HepG2 (cell line): ENCODE data around the gene HARS2. TPM values are rescaled to one million over a fixed set of nuclear protein-coding genes. Genes with fewer than 3 reads are reported as not detected.
A peak's percentile ranks its signal among the peaks of the same experiment; 100 is the strongest.

Experiments used
- FOSL2 ChIP-seq: sonication (generic); formaldehyde crosslinking; IDR thresholded peaks from 2 replicates; pipeline ENCODE4 v1.4.0; 2020; ENCODE audit warnings: missing genetic modification reagents
- KAT7 ChIP-seq: IDR thresholded peaks from 2 replicates; pipeline ENCODE4 v1.6.1; 2018; ENCODE audit warnings: borderline replicate concordance, missing compliant biosample characterization
- MAFG ChIP-seq: sonication (generic); formaldehyde crosslinking; IDR thresholded peaks from 2 replicates; pipeline ENCODE4 v1.5.1; 2020; ENCODE audit warnings: mild to moderate bottlenecking, missing genetic modification reagents
- NPAS2 ChIP-seq: sonication (generic); formaldehyde crosslinking; IDR thresholded peaks from 2 replicates; pipeline ENCODE4 v1.8.0; 2022; ENCODE audit warnings: mild to moderate bottlenecking, missing genetic modification reagents, borderline replicate concordance
- POGK ChIP-seq: sonication (generic); formaldehyde crosslinking; conservative IDR thresholded peaks from 2 replicates; pipeline ENCODE4 v1.8.0; 2022; ENCODE audit warnings: mild to moderate bottlenecking, moderate library complexity, missing genetic modification reagents
- POLR2A ChIP-seq, 2 experiments: IDR thresholded peaks; 2 replicates each; pipeline ENCODE4 v1.6.1; 2011; ENCODE audit warnings: low read depth in 2 of 2, low read length in 2 of 2, mild to moderate bottlenecking in 1 of 2, moderate library complexity in 1 of 2; ENCODE audit not compliant: insufficient read depth in 1 of 2
- SALL2 ChIP-seq: sonication (generic); formaldehyde crosslinking; IDR thresholded peaks from 2 replicates; pipeline ENCODE4 v1.8.1; 2023; ENCODE audit warnings: mild to moderate bottlenecking, missing genetic modification reagents, inconsistent platforms
- SOX13 ChIP-seq, 3 experiments: fragments of 450-650 bp in 1 of 3; sonication (generic) in 1 of 3; formaldehyde crosslinking in 1 of 3; IDR thresholded peaks in 2 of 3; conservative IDR thresholded peaks in 1 of 3; 2 replicates each; pipeline versions ENCODE4 v1.5.0 to v1.6.1; 2016 to 2020; ENCODE audit warnings: antibody characterized with exemption in 1 of 3, mild to moderate bottlenecking in 1 of 3, missing compliant biosample characterization in 1 of 3, missing genetic modification reagents in 1 of 3, moderate library complexity in 1 of 3
- SP2 ChIP-seq: sonication (generic); formaldehyde crosslinking; IDR thresholded peaks from 2 replicates; pipeline ENCODE4 v1.5.1; 2020; ENCODE audit warnings: mild to moderate bottlenecking, missing genetic modification reagents
- TARDBP ChIP-seq: sonication (generic); formaldehyde crosslinking; IDR thresholded peaks from 2 replicates; pipeline ENCODE4 v1.8.0; 2022; ENCODE audit warnings: mild to moderate bottlenecking, missing genetic modification reagents
- TBX2 ChIP-seq: sonication (generic); formaldehyde crosslinking; IDR thresholded peaks from 2 replicates; pipeline ENCODE4 v1.5.0; 2020; ENCODE audit warnings: missing genetic modification reagents, mild to moderate bottlenecking, borderline replicate concordance
- ZBTB1 ChIP-seq: sonication (generic); formaldehyde crosslinking; IDR thresholded peaks from 2 replicates; pipeline ENCODE4 v1.4.0; 2020; ENCODE audit warnings: missing genetic modification reagents, borderline replicate concordance
- ZNF207 ChIP-seq: fragments of 450-650 bp; IDR thresholded peaks from 2 replicates; pipeline ENCODE4 v1.6.1; 2016; ENCODE audit warnings: antibody characterized with exemption, borderline replicate concordance
- ZNF460 ChIP-seq: sonication (generic); formaldehyde crosslinking; IDR thresholded peaks from 2 replicates; pipeline ENCODE4 v1.5.1; 2020; ENCODE audit warnings: missing genetic modification reagents, mild to moderate bottlenecking, borderline replicate concordance
- ZNF501 ChIP-seq: sonication (generic); formaldehyde crosslinking; IDR thresholded peaks from 2 replicates; pipeline ENCODE4 v1.5.1; 2020; ENCODE audit warnings: mild to moderate bottlenecking, moderate library complexity, missing genetic modification reagents
- ZNF598 ChIP-seq: sonication (generic); formaldehyde crosslinking; IDR thresholded peaks from 2 replicates; pipeline ENCODE4 v1.5.1; 2020; ENCODE audit warnings: mild to moderate bottlenecking, missing genetic modification reagents, borderline replicate concordance
- ZNF605 ChIP-seq: sonication (generic); formaldehyde crosslinking; IDR thresholded peaks from 2 replicates; pipeline ENCODE4 v1.8.0; 2022; ENCODE audit warnings: mild to moderate bottlenecking, missing genetic modification reagents
- ZNF614 ChIP-seq: IDR thresholded peaks from 2 replicates; pipeline ENCODE4 v1.6.1; 2018; ENCODE audit warnings: missing biosample characterization, missing genetic modification reagents, inconsistent platforms, borderline replicate concordance
- ZNF644 ChIP-seq: IDR thresholded peaks from 2 replicates; pipeline ENCODE4 v1.6.1; 2016; ENCODE audit warnings: low read depth
- ZNF652 ChIP-seq: IDR thresholded peaks from 2 replicates; pipeline ENCODE4 v1.6.1; 2016; ENCODE audit warnings: low read depth, borderline replicate concordance
- ZSCAN31 ChIP-seq: sonication (generic); formaldehyde crosslinking; IDR thresholded peaks from 2 replicates; pipeline ENCODE4 v1.5.0; 2020; ENCODE audit warnings: low read depth, mild to moderate bottlenecking, missing genetic modification reagents
- polyA plus RNA-seq, 8 experiments: library from polyadenylated mRNA; depleted of rRNA in 3 of 8; stranded (reverse) in 7 of 8; unstranded in 1 of 8; fragments of >200 nt; fragmentation: Illumina TruSeq in 4 of 8; extraction: Trizol in 4 of 8; gene quantifications; 2 replicates each; pipeline versions ENCODE4 v1.2.1 to v1.2.3, GENCODE V29; 2011 to 2016; ENCODE audit warnings: low read depth in 4 of 8, missing spikeins in 1 of 8, mixed read lengths in 1 of 8; ENCODE audit not compliant: insufficient read depth in 1 of 8
- total RNA-seq, 5 experiments: library from RNA; depleted of rRNA; stranded (reverse); fragments of >200 nt; fragmentation: Illumina TruSeq; extraction: Trizol; gene quantifications; 2 replicates each; pipeline ENCODE4 v1.2.3, GENCODE V29; 2016; ENCODE audit warnings: low read depth in 1 of 5

The HARS2 gene
- total and polyA plus RNA-seq, 2 of the 13 experiments (the other 11 are each of a cell fraction or from before 2014, with no cell fraction given), result 17.9 to 25.8 TPM

- TF ChIP-seq SOX13 (IDR thresholded peaks at IDR 0.05), result no peak
- TF ChIP-seq SOX13 (CRISPR knock-in tag; conservative IDR thresholded peaks at IDR 0.05 in 1 of 2, IDR thresholded peaks at IDR 0.05 in 1 of 2), result peak in 1 of 2 experiments; percentile 17; a peak in 1 of 4 replicates
- TF ChIP-seq SALL2, result no peak
- TF ChIP-seq MAFG, result no peak
- peak; percentile 86 for TF ChIP-seq SP2
- TF ChIP-seq ZNF460, result no peak
- TF ChIP-seq FOSL2 (CRISPR knock-in tag), result peak; percentile 40
- TF ChIP-seq POLR2A (IDR thresholded peaks at IDR 0.05; ENCODE audit: insufficient read depth in 1 of 2, low read depth in 2 of 2, low read length in 2 of 2), result peak; percentile 72 to 84
- no peak for TF ChIP-seq ZNF605 (CRISPR knock-in tag)
- TF ChIP-seq TARDBP (CRISPR knock-in tag), result peak; percentile 78
- no peak for TF ChIP-seq NPAS2
- TF ChIP-seq TBX2 (CRISPR knock-in tag), result peak; percentile 73
- no peak for TF ChIP-seq ZNF207
- no peak for TF ChIP-seq ZBTB1 (CRISPR knock-in tag)
- TF ChIP-seq KAT7 (CRISPR knock-in tag), result peak; percentile 90
- peak; percentile 64; the same call in 1 of the 2 replicates for TF ChIP-seq ZNF501
- TF ChIP-seq ZNF598 (CRISPR knock-in tag), result peak; percentile 29; the same call in 1 of the 2 replicates
- TF ChIP-seq ZNF652, result no peak
- peak; percentile 88 for TF ChIP-seq ZNF614 (CRISPR knock-in tag)
- TF ChIP-seq ZNF644 (CRISPR knock-in tag), result no peak
- 0 out of 2 replicates have a peak, but pooled peaks have one; percentile 61 for TF ChIP-seq POGK
- 0 out of 2 replicates have a peak, but pooled peaks have one; percentile 30 for TF ChIP-seq ZSCAN31 (CRISPR knock-in tag)
These were observed 9.2 kb downstream of the HARS2 start, which contains the start of gene ZMAT2 (continued) for GRCh38 chr5:140700177-140701144.
